ENCODE measurements around the gene ATP2A2.

DNA sequence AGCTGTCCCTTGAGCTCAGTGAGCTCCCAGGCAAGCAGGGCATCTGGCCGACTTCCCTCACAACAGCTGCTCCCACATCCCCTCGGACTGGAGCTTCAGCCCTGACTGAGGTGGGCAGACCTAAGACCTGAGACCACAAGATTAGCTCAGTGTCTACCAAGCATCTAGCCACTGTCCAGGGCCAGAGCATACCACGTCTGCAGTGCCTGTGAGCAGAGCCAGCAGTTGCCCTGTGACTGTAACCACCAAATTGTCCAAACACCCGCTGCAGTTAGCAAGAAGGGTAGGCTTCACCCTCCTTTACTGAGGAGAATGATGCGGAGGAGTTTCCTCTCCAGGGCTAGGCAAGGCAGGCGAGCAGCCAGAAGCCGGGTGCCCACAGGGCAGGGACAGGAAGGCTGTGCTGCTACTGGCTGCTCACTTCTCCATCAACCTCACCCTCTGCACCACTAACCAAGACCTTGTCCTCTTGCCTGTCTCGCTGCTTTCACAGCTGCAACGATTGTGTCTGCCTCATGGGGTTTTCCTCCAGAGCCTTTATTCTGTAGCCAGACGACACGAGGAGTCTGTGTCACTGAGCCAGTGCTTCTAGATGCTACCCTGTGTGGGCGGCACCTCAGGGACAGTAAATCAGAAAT, 68.6 kb downstream of the ATP2A2 start:
- TF ChIP-seq, protein P1, sequence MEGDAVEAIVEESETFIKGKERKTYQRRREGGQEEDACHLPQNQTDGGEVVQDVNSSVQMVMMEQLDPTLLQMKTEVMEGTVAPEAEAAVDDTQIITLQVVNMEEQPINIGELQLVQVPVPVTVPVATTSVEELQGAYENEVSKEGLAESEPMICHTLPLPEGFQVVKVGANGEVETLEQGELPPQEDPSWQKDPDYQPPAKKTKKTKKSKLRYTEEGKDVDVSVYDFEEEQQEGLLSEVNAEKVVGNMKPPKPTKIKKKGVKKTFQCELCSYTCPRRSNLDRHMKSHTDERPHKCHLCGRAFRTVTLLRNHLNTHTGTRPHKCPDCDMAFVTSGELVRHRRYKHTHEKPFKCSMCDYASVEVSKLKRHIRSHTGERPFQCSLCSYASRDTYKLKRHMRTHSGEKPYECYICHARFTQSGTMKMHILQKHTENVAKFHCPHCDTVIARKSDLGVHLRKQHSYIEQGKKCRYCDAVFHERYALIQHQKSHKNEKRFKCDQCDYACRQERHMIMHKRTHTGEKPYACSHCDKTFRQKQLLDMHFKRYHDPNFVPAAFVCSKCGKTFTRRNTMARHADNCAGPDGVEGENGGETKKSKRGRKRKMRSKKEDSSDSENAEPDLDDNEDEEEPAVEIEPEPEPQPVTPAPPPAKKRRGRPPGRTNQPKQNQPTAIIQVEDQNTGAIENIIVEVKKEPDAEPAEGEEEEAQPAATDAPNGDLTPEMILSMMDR (IDR thresholded peaks at IDR 0.05): no peak
- no peak for TF ChIP-seq POLR2A (IDR thresholded peaks at IDR 0.05)
- no peak for TF ChIP-seq EP300 (IDR thresholded peaks at IDR 0.05; ENCODE audit: low read depth)
